Retinal pigment epithelial cell (primary cell): ENCODE measurements around the gene MBD5.
A peak's percentile ranks its signal among the peaks of the same experiment; 100 is the strongest.

Experiments used
- DNase-seq: peaks from one replicate; pipeline ENCODE4 v3.0.0-alpha.2; 2010; ENCODE audit warnings: low read depth
- H3K4me3 ChIP-seq: 2 replicates; pipeline ENCODE4 v1.5.1; 2011; ENCODE audit warnings: mild to moderate bottlenecking, low read length, control low read depth, moderate library complexity
- TF ChIP-seq, protein P1 (sequence below): conservative IDR thresholded peaks from 2 replicates; pipeline ENCODE4 v1.5.1; 2011; ENCODE audit warnings: low read depth, low read length, control low read depth, inconsistent platforms

Gene MBD5

DNA sequence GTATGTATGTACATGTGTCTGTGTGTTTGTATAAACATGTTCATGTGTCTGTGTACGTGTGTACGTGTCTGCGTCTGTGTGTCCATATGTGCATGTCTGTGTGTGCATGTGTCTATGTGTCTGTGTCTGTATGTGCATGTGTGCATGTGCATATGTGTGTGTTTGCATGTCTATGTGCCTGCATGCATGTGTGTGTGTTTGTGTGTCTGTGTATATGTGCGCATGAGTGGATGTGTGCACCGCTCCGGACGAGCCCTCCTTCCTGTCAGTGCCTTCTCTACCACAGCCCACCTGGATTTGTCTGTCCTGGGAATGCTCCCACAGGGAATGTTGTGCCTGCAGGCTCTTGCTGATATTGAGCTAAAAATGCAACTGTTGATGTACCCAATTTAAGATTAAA, 510.3 kb downstream of the MBD5 start:
- H3K4me3 ChIP-seq, result no peak overlapping the region
- no peak for DNase-seq
- TF ChIP-seq, protein P1, sequence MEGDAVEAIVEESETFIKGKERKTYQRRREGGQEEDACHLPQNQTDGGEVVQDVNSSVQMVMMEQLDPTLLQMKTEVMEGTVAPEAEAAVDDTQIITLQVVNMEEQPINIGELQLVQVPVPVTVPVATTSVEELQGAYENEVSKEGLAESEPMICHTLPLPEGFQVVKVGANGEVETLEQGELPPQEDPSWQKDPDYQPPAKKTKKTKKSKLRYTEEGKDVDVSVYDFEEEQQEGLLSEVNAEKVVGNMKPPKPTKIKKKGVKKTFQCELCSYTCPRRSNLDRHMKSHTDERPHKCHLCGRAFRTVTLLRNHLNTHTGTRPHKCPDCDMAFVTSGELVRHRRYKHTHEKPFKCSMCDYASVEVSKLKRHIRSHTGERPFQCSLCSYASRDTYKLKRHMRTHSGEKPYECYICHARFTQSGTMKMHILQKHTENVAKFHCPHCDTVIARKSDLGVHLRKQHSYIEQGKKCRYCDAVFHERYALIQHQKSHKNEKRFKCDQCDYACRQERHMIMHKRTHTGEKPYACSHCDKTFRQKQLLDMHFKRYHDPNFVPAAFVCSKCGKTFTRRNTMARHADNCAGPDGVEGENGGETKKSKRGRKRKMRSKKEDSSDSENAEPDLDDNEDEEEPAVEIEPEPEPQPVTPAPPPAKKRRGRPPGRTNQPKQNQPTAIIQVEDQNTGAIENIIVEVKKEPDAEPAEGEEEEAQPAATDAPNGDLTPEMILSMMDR, result no peak

DNA sequence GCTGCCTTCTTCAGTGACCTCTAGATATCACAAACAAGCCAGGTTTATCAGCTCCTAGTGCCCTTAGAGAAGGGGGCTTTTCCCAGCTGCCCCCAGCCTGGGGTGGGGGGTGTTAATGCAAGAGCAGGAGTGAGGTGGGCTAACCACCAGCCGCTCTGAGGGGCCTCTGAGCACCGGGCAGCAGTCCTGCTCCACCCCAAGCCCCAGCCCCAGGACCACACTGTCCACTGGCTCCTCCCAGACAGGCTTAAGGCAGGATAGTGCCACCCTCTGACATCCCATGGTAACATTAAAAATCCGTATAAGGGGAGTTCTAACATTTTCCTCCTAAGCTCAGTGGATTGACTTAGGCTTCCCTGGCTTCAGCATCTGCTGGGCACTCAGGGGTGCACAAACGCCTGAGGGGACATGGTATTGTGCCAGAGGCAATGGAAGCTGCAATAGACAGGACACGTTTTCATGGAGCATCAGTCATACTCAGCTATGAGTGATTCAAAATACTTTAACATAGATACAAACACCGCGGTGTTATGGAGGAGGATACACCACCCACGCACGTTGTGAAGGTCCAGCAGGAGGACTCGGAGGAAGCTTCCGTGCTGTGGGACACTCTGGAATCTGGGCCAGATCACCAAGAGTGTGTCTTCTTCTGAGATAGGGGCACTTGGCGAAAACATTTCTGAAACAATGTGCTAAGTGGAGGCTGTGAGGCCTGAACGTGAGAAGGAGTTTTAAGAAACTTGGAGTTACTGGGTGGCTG, 511.0 kb downstream of the MBD5 start:
- no peak overlapping the region for H3K4me3 ChIP-seq
- DNase-seq, result no peak
- TF ChIP-seq, protein P1, result no peak

DNA sequence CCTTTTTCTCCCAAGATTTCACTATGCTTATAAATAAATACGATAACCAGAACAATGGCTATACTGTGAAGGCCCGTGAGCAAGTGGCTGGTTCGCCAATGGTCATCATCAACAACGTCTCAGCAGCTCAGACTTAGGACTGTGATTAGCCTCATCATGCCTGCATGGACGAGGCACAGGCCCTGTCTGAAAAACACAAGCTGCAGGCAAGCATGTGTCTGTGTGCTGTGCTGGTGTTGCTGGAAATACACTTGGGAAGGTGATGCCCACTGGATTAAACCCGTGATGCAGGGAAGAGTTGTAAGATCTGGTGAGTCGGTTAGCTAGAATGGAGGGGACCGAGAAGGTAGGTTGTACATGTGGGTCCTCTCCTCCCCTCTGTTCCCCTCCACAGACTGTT, 512.1 kb downstream of the MBD5 start:
- DNase-seq, result no peak
- TF ChIP-seq, protein P1, result no peak
- H3K4me3 ChIP-seq, result no peak overlapping the region

DNA sequence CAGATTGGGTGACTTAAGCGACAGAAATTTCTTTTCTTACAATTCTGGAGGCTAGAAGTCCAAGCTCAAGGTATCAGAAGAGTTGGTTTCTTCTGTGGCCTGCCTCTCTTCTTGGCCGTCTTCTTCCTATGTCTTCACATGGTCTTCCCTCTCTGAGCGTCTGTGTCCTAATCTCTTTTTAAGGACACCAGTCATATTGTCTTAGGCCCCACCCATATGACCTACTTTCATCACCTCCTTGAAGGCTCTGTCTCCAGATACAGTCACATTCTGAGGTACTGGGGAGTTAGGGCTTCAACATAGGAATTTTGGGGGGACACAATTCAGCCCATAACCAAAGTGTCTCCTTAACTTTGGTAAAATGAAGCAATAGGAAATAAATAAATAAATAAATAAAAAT, 512.8 kb downstream of the MBD5 start:
- no peak for DNase-seq
- TF ChIP-seq, protein P1, result no peak
- no peak overlapping the region for H3K4me3 ChIP-seq

DNA sequence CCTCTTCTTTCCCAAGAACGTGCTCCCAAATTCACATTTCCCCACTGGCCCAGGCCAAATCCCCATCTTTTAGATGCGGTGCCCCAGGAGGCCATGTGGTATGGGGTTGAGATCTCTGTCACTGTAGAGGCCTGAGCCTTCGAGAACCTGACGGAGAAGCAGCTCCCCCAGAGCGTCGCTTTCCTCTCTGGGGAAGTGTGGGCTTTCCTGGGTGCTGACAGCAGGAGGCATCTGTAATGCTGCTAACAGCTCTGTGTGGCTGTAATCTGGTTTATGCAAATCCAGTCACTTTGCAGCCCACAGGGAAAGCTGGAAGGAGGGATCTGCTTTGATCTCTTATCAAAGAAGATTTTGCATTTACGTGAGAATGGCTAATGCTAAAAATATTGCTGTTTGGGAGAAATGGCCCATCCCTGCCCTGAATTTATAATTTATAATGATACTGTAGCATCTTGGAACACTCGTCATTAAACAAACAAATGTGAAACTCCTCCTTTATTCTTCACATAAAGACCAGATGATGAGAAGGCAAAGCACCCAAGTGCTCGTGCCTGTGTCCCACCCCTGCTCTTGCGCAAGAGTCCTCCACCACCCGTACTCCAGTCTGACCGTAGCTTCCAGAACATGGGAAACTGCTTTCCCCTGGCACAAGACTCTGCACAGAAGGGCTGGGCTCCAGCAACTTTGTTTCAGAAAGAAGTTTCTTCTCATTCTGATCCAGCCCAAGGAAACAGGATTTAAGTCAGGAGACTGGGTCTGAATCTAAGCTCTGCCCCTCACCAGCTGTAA, 513.7 kb downstream of the MBD5 start:
- TF ChIP-seq, protein P1, result peak; percentile 39
- H3K4me3 ChIP-seq, result no peak overlapping the region
- DNase-seq, result no peak

DNA sequence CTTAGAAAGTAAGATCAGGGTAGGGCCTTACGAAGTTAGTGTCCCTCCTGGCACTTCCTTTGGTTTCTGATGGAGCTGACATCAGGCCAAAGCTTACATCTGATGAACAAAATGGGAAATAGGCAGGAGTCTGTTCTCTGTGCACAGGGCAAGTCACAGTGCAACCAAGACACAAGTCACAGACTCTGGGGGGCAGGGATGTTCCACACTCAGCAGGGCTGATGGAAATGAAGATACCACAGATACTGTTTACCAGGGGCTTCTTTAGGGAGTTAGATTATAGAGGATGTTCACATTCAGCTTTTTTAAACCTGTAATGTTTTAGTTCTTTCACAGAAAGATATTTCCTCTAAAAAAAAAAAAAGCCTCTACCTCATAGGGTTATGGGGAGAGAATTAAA, 517.5 kb downstream of the MBD5 start:
- TF ChIP-seq, protein P1, result no peak
- no peak overlapping the region for H3K4me3 ChIP-seq
- DNase-seq, result no peak
